ENCODE measurements around the gene CAPN12. TPM values are rescaled to one million over a fixed set of nuclear protein-coding genes. Genes with fewer than 3 reads are reported as not detected.

CAPN12 gene
- total RNA-seq, 4 donors from 2014 or later, result 8.0 to 31.3 (median 15.7) TPM

- H3K9me3 ChIP-seq, result no peaks in the 10 kb centered on the region
- TF ChIP-seq CTCF (IDR thresholded peaks at IDR 0.05), result no peak
- no peak for TF ChIP-seq POLR2A (IDR thresholded peaks at IDR 0.05)
- H3K36me3 ChIP-seq, result no peaks in the 10 kb centered on the region
- peak overlapping the region; percentile 90 for H3K27ac ChIP-seq
- no peak for DNase-seq (ENCODE audit: low spot score in 2 of 2)
- WGBS, result 92% methylated on average over 7 of the region's 7 CpGs
- no peaks in the 10 kb centered on the region for H3K27me3 ChIP-seq
- H3K4me3 ChIP-seq, result no peak overlapping the region
- H3K4me1 ChIP-seq, result peaks cover 97% of the 10 kb centered on the region
Measured at GRCh38 chr19:38687837-38688378, 56.4 kb downstream of the CAPN12 start.

DNA sequence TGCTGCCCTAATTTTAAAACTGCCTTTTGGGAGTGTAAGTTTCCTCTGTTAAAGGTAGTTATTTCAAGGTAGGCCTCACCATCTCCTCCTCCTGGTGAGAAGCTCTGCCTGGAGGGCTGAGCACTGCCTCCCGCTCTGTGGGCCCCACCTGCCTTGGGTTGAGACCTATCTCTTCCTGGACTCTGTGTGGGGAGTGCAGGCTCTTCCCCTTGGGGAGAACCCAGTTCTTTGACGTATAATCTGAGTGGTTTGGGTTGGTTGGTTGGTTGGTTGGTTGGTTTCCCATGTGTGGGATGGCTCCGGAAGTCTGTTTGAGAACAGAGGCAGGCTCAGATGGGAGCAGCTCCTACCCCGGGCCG lies 57.8 kb downstream of the CAPN12 start:
- Histone ChIP-seq H3K27me3 (no peaks in the 10 kb centered on the region), H3K27ac (peak overlapping the region; percentile 90), H3K9me3 (no peaks in the 10 kb centered on the region), H3K4me1 (peaks cover 97% of the 10 kb centered on the region), H3K36me3 (no peaks in the 10 kb centered on the region), H3K4me3 (no peak overlapping the region)
- peak in 1 of 2 donors; percentile 58 for DNase-seq (ENCODE audit: low spot score in 2 of 2)
- WGBS, result 45% methylated on average over 5 of the region's 5 CpGs
- TF ChIP-seq CTCF (IDR thresholded peaks at IDR 0.05) (no peak), EP300 (IDR thresholded peaks at IDR 0.05) (no peak), POLR2AphosphoS5 (IDR thresholded peaks at IDR 0.05) (no peak), POLR2A (IDR thresholded peaks at IDR 0.05) (no peak)

GRCh38 chr19:38685666-38686529 lies 58.4 kb downstream of the CAPN12 start:
- H3K27ac ChIP-seq, result peak overlapping the region; percentile 90
- TF ChIP-seq CTCF (IDR thresholded peaks at IDR 0.05), result peak; percentile 49 to 65
- no peak for TF ChIP-seq POLR2A (IDR thresholded peaks at IDR 0.05)
- 26% methylated on average over 10 of the region's 10 CpGs for WGBS
- H3K27me3 ChIP-seq, result no peaks in the 10 kb centered on the region
- H3K36me3 ChIP-seq, result no peaks in the 10 kb centered on the region
- H3K4me1 ChIP-seq, result peaks cover 97% of the 10 kb centered on the region
- DNase-seq (ENCODE audit: low spot score in 2 of 2), result peak in 1 of 2 donors; percentile 53
- no peaks in the 10 kb centered on the region for H3K9me3 ChIP-seq
- no peak overlapping the region for H3K4me3 ChIP-seq

GRCh38 chr19:38684862-38685665 lies 59.2 kb downstream of the CAPN12 start:
- Histone ChIP-seq H3K4me3 (no peak overlapping the region), H3K27me3 (no peaks in the 10 kb centered on the region), H3K36me3 (no peaks in the 10 kb centered on the region), H3K4me1 (peaks cover 96% of the 10 kb centered on the region), H3K27ac (peak overlapping the region; percentile 90), H3K9me3 (no peaks in the 10 kb centered on the region)
- TF ChIP-seq CTCF (IDR thresholded peaks at IDR 0.05), result no peak
- no peak for TF ChIP-seq EP300 (IDR thresholded peaks at IDR 0.05)
- no peak for TF ChIP-seq POLR2AphosphoS5 (IDR thresholded peaks at IDR 0.05)
- no peak for TF ChIP-seq POLR2A (IDR thresholded peaks at IDR 0.05)
- WGBS, result 73% methylated on average over 9 of the region's 15 CpGs
- DNase-seq (ENCODE audit: low spot score in 2 of 2), result no peak
